ENCODE data around the gene SUPT3H. TPM values are rescaled to one million over a fixed set of nuclear protein-coding genes. Genes with fewer than 3 reads are reported as not detected.

SUPT3H gene
- total and polyA plus RNA-seq, 2 donors from 2014 or later = 10.1 to 12.5 TPM

DNA sequence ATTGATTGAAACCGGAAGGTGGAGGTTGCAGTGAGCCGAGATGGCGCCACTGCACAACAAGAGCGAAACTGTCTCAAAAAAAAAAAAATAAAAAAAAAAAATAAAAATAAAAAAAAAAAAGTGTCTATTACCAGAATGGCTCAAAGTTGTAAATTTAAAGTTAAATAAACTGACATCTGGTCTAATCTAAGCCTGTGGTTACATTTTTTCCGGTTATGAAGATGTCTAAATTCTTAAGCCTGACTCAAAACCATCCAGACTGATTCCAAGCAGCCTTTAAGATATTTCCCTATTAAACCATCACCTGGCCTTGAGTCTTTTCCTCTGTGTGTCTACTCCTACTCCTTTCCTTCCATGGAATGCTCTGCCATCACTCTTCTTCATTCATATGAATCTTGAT lies 421.3 kb downstream of the SUPT3H start:
- no peaks in the 10 kb centered on the region for H3K27me3 ChIP-seq (ENCODE audit: control insufficient read depth, insufficient read depth, low read length)
- H3K27ac ChIP-seq (ENCODE audit: low read depth in 2 of 2, low read length in 2 of 2) = no peak overlapping the region
- FAIRE-seq = no peak
- no peaks in the 10 kb centered on the region for H3K9me3 ChIP-seq (ENCODE audit: control insufficient read depth in 2 of 3, insufficient read depth in 1 of 3, low read length in 3 of 3)
- no peaks in the 10 kb centered on the region for H3K4me1 ChIP-seq (ENCODE audit: control insufficient read depth in 2 of 3, insufficient read depth in 2 of 3, low read depth in 1 of 3, low read length in 3 of 3)
- no peak for DNase-seq
- intact Hi-C loops (cut with DNase I) = no loop called here
- no peak overlapping the region for H3K4me3 ChIP-seq (ENCODE audit: low read length in 3 of 3)
- H3K9ac ChIP-seq (ENCODE audit: low read length in 3 of 3) = no peak overlapping the region
- TF ChIP-seq, protein P1, sequence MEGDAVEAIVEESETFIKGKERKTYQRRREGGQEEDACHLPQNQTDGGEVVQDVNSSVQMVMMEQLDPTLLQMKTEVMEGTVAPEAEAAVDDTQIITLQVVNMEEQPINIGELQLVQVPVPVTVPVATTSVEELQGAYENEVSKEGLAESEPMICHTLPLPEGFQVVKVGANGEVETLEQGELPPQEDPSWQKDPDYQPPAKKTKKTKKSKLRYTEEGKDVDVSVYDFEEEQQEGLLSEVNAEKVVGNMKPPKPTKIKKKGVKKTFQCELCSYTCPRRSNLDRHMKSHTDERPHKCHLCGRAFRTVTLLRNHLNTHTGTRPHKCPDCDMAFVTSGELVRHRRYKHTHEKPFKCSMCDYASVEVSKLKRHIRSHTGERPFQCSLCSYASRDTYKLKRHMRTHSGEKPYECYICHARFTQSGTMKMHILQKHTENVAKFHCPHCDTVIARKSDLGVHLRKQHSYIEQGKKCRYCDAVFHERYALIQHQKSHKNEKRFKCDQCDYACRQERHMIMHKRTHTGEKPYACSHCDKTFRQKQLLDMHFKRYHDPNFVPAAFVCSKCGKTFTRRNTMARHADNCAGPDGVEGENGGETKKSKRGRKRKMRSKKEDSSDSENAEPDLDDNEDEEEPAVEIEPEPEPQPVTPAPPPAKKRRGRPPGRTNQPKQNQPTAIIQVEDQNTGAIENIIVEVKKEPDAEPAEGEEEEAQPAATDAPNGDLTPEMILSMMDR (IDR thresholded peaks at IDR 0.05; ENCODE audit: borderline replicate concordance, extremely low read depth, insufficient read depth) = no peak
- no peaks in the 10 kb centered on the region for H3K36me3 ChIP-seq (ENCODE audit: control insufficient read depth in 2 of 3, insufficient read depth in 3 of 3, low read length in 3 of 3)

DNA sequence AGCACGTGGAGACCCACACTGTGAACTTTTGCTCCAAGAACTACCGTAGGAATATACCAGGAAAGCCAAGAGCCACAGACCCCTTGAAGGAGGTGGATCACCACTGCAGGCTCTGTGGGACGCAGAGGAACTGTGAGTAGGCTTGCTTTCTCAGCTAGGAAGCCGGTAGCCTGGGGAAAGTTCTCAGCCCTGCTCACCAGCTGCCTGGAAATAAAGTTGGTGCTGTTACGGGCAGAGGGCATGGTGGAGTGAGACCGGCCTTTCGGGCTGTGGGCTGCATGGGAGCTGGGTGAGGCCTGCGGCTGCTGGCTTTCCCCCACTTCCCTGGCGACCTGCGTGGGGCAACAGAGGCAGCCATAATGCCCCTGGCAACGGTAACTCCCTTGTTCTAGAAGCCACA lies 422.6 kb downstream of the SUPT3H start:
- no peaks in the 10 kb centered on the region for H3K4me1 ChIP-seq (ENCODE audit: control insufficient read depth in 2 of 3, insufficient read depth in 2 of 3, low read depth in 1 of 3, low read length in 3 of 3)
- peaks cover 0 to 2% (median 0%) of the 10 kb centered on the region in 3 donors for H3K9me3 ChIP-seq (ENCODE audit: control insufficient read depth in 2 of 3, insufficient read depth in 1 of 3, low read length in 3 of 3)
- intact Hi-C loops (cut with DNase I) = no loop called here
- H3K36me3 ChIP-seq (ENCODE audit: control insufficient read depth in 2 of 3, insufficient read depth in 3 of 3, low read length in 3 of 3) = no peaks in the 10 kb centered on the region
- H3K4me3 ChIP-seq (ENCODE audit: low read length in 3 of 3) = no peak overlapping the region
- H3K9ac ChIP-seq (ENCODE audit: low read length in 3 of 3) = no peak overlapping the region
- DNase-seq (no peak), FAIRE-seq (no peak)
- TF ChIP-seq, protein P1 (IDR thresholded peaks at IDR 0.05; ENCODE audit: borderline replicate concordance, extremely low read depth, insufficient read depth) = no peak
- no peak overlapping the region for H3K27ac ChIP-seq (ENCODE audit: low read depth in 2 of 2, low read length in 2 of 2)
- no peaks in the 10 kb centered on the region for H3K27me3 ChIP-seq (ENCODE audit: control insufficient read depth, insufficient read depth, low read length)

DNA sequence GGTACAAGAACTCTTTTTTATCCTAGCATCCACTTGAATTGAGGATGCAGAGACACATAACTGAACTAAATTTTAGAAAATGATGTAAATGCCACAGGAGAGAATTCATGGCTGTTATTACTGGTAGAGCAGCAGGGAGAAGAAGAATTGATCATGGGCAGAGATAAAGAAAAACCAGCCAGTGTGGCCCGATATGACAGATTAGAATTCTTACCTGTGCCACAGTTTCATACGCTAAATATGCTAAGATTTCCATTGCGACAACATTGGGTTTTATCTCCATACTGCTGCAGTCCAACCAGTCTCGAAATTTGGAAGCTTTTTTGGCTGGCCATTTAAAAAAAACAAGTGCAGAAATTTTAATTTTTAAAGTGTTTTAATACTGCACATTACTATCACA lies 423.5 kb downstream of the SUPT3H start:
- DNase-seq (no peak), FAIRE-seq (no peak)
- intact Hi-C loops (cut with DNase I) = no loop called here
- Histone ChIP-seq H3K9ac (ENCODE audit: low read length in 3 of 3) (no peak overlapping the region), H3K27ac (ENCODE audit: low read depth in 2 of 2, low read length in 2 of 2) (no peak overlapping the region), H3K4me1 (ENCODE audit: control insufficient read depth in 2 of 3, insufficient read depth in 2 of 3, low read depth in 1 of 3, low read length in 3 of 3) (no peaks in the 10 kb centered on the region), H3K4me3 (ENCODE audit: low read length in 3 of 3) (no peak overlapping the region), H3K36me3 (ENCODE audit: control insufficient read depth in 2 of 3, insufficient read depth in 3 of 3, low read length in 3 of 3) (no peaks in the 10 kb centered on the region), H3K27me3 (ENCODE audit: control insufficient read depth, insufficient read depth, low read length) (no peaks in the 10 kb centered on the region), H3K9me3 (ENCODE audit: control insufficient read depth in 2 of 3, insufficient read depth in 1 of 3, low read length in 3 of 3) (peaks cover 0 to 10% (median 6%) of the 10 kb centered on the region in 3 donors)
- TF ChIP-seq, protein P1 (IDR thresholded peaks at IDR 0.05; ENCODE audit: borderline replicate concordance, extremely low read depth, insufficient read depth) = no peak

DNA sequence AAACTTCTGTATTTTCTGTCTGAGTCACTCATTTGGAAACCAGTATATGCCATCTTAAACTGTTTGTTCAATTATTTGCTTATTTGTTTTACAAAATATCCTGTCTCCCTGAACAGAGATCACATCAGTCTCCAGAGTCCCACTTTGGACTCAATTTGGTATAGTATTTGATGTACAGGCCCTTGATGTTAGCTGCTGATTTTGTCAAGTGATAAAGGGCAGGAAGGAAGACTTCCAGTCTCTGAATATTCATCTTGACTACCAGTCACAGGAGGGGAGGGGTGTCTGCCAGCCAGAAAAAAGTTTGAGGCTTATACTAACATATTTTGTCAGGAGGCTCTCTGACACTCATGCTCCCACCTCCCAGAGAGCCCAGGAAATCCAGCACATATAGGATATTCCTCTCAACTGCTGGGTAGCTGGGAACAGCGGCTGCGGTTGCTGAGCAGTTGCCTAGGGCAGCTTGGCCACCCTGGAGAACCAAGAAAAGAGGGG lies 426.4 kb downstream of the SUPT3H start:
- H3K4me3 ChIP-seq (ENCODE audit: low read length in 3 of 3) = no peak overlapping the region
- intact Hi-C loops (cut with DNase I) = no loop called here
- H3K9ac ChIP-seq (ENCODE audit: low read length in 3 of 3) = no peak overlapping the region
- peaks cover 2 to 11% (median 10%) of the 10 kb centered on the region in 3 donors for H3K9me3 ChIP-seq (ENCODE audit: control insufficient read depth in 2 of 3, insufficient read depth in 1 of 3, low read length in 3 of 3)
- no peaks in the 10 kb centered on the region for H3K27me3 ChIP-seq (ENCODE audit: control insufficient read depth, insufficient read depth, low read length)
- DNase-seq (no peak), FAIRE-seq (no peak)
- TF ChIP-seq, protein P1 (IDR thresholded peaks at IDR 0.05; ENCODE audit: borderline replicate concordance, extremely low read depth, insufficient read depth) = no peak
- no peak overlapping the region for H3K27ac ChIP-seq (ENCODE audit: low read depth in 2 of 2, low read length in 2 of 2)
- H3K36me3 ChIP-seq (ENCODE audit: control insufficient read depth in 2 of 3, insufficient read depth in 3 of 3, low read length in 3 of 3) = no peaks in the 10 kb centered on the region
- H3K4me1 ChIP-seq (ENCODE audit: control insufficient read depth in 2 of 3, insufficient read depth in 2 of 3, low read depth in 1 of 3, low read length in 3 of 3) = no peaks in the 10 kb centered on the region
